ENCODE results near the gene IQSEC2. TPM values are rescaled to one million over a fixed set of nuclear protein-coding genes. Genes with fewer than 3 reads are reported as not detected.

IQSEC2 gene
- total RNA-seq, 1 experiment from 2014 or later: 48.2 TPM

DNA sequence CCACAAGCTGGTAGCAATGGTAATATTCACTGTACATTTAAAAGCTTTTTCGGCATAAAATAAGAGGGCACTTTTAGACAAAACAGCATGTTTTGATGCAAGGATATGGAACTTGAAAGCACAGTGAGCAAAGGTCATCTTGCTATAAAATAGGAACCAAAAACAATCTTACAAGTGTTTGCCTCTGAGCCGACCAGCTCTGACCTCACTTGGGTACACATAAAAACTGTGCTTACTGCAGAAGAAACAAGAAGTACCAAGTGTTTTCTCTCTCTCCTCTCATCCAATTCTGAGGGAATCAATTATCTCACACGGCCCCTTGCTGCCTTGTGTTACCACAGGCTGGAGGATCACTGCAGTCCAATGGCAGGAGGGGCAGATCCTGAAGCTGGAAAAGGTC is 4.8 kb upstream of the IQSEC2 start:
- TF ChIP-seq STAT6 (CRISPR knock-in tag; conservative IDR thresholded peaks at IDR 0.05; ENCODE audit: low read depth) (no peak), TEAD4 (CRISPR knock-in tag; IDR thresholded peaks at IDR 0.05) (no peak), SOX15 (CRISPR knock-in tag; IDR thresholded peaks at IDR 0.05) (no peak), ESRRA (CRISPR knock-in tag; IDR thresholded peaks at IDR 0.05; ENCODE audit: borderline replicate concordance) (no peak), TCF7 (CRISPR knock-in tag; IDR thresholded peaks at IDR 0.05; ENCODE audit: low read depth) (no peak), IRF2 (CRISPR knock-in tag; IDR thresholded peaks at IDR 0.05; ENCODE audit: borderline replicate concordance, low read depth) (no peak), TEAD1 (CRISPR knock-in tag; IDR thresholded peaks at IDR 0.05) (no peak), ATF1 (CRISPR knock-in tag; IDR thresholded peaks at IDR 0.05) (no peak), PRRX2 (CRISPR knock-in tag; IDR thresholded peaks at IDR 0.05) (no peak), NFE2L1 (CRISPR knock-in tag; IDR thresholded peaks at IDR 0.05) (no peak), MYBL2 (CRISPR knock-in tag; IDR thresholded peaks at IDR 0.05) (no peak), USF2 (CRISPR knock-in tag; IDR thresholded peaks at IDR 0.05) (no peak), CTCF (IDR thresholded peaks at IDR 0.05) (no peak), FOXP1 (CRISPR knock-in tag; IDR thresholded peaks at IDR 0.05; ENCODE audit: borderline replicate concordance) (no peak), RORB (CRISPR knock-in tag; IDR thresholded peaks at IDR 0.05) (no peak), ZNF219 (CRISPR knock-in tag; IDR thresholded peaks at IDR 0.05; ENCODE audit: borderline replicate concordance) (no peak)
- TF ChIP-seq, protein P1, sequence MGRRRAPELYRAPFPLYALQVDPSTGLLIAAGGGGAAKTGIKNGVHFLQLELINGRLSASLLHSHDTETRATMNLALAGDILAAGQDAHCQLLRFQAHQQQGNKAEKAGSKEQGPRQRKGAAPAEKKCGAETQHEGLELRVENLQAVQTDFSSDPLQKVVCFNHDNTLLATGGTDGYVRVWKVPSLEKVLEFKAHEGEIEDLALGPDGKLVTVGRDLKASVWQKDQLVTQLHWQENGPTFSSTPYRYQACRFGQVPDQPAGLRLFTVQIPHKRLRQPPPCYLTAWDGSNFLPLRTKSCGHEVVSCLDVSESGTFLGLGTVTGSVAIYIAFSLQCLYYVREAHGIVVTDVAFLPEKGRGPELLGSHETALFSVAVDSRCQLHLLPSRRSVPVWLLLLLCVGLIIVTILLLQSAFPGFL (CRISPR knock-in tag; IDR thresholded peaks at IDR 0.05; ENCODE audit: borderline replicate concordance): no peak
- TF ChIP-seq, protein P2, sequence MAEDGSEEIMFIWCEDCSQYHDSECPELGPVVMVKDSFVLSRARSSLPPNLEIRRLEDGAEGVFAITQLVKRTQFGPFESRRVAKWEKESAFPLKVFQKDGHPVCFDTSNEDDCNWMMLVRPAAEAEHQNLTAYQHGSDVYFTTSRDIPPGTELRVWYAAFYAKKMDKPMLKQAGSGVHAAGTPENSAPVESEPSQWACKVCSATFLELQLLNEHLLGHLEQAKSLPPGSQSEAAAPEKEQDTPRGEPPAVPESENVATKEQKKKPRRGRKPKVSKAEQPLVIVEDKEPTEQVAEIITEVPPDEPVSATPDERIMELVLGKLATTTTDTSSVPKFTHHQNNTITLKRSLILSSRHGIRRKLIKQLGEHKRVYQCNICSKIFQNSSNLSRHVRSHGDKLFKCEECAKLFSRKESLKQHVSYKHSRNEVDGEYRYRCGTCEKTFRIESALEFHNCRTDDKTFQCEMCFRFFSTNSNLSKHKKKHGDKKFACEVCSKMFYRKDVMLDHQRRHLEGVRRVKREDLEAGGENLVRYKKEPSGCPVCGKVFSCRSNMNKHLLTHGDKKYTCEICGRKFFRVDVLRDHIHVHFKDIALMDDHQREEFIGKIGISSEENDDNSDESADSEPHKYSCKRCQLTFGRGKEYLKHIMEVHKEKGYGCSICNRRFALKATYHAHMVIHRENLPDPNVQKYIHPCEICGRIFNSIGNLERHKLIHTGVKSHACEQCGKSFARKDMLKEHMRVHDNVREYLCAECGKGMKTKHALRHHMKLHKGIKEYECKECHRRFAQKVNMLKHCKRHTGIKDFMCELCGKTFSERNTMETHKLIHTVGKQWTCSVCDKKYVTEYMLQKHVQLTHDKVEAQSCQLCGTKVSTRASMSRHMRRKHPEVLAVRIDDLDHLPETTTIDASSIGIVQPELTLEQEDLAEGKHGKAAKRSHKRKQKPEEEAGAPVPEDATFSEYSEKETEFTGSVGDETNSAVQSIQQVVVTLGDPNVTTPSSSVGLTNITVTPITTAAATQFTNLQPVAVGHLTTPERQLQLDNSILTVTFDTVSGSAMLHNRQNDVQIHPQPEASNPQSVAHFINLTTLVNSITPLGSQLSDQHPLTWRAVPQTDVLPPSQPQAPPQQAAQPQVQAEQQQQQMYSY (CRISPR knock-in tag; IDR thresholded peaks at IDR 0.05): no peak
- TF ChIP-seq, protein P3, sequence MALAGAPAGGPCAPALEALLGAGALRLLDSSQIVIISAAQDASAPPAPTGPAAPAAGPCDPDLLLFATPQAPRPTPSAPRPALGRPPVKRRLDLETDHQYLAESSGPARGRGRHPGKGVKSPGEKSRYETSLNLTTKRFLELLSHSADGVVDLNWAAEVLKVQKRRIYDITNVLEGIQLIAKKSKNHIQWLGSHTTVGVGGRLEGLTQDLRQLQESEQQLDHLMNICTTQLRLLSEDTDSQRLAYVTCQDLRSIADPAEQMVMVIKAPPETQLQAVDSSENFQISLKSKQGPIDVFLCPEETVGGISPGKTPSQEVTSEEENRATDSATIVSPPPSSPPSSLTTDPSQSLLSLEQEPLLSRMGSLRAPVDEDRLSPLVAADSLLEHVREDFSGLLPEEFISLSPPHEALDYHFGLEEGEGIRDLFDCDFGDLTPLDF (CRISPR knock-in tag; IDR thresholded peaks at IDR 0.05): no peak
- ATAC-seq (no peak), DNase-seq (ENCODE audit: low spot score) (no peak)
- H3K4me3 Mint-ChIP-seq: no peak overlapping the region
- ChIA-PET POLR2A (no interaction called here), CTCF (interaction anchor here (0.9 to 5.4 kb wide), 4 partner anchors 8 to 160 kb away, joined by 3 to 40 read pairs (median 7); no protein-coding TSS in a partner anchor)
- no peaks in the 10 kb centered on the region for H3K36me3 Mint-ChIP-seq
- no peaks in the 10 kb centered on the region for H3K27me3 Mint-ChIP-seq (ENCODE audit: low read depth)
- peaks cover 33% of the 10 kb centered on the region for H3K4me1 Mint-ChIP-seq
- H3K9me3 Mint-ChIP-seq: no peaks in the 10 kb centered on the region
- no peak overlapping the region for H3K27ac Mint-ChIP-seq
